Measurements from ENCODE around the gene IRF3. TPM values are rescaled to one million over a fixed set of nuclear protein-coding genes. Genes with fewer than 3 reads are reported as not detected.

IRF3 gene
- total RNA-seq, 1 experiment from 2014 or later = 181 TPM

- Histone ChIP-seq H3K4me1 (replicated peaks; ENCODE audit: insufficient read depth) (no peaks in the 10 kb centered on the region; the same call in 1 of the 2 replicates), H3K9me3 (ENCODE audit: insufficient read depth, low read depth) (no peaks in the 10 kb centered on the region), H3K9me2 (ENCODE audit: insufficient read depth) (no peaks in the 10 kb centered on the region), H4K20me1 (ENCODE audit: insufficient read depth) (peaks cover 49% of the 10 kb centered on the region), H3K27ac (no peak overlapping the region), H3K27me3 (ENCODE audit: insufficient read depth, low read depth) (no peaks in the 10 kb centered on the region), H3K4me3 (no peak overlapping the region), H2AFZ (no peak overlapping the region), H3K4me2 (no peak overlapping the region), H3F3A (ENCODE audit: insufficient read depth, low read depth) (peaks cover 41% of the 10 kb centered on the region), H3K79me2 (ENCODE audit: low read depth) (no peaks in the 10 kb centered on the region), H3K36me3 (ENCODE audit: low read depth) (peaks cover 20% of the 10 kb centered on the region; the same call in 1 of the 2 replicates)
- intact Hi-C loops (cut with micrococcal nuclease; ENCODE audit: unreplicated experiment) = no loop called here
- no peak for DNase-seq
- POLR2A ChIA-PET (ENCODE audit: unreplicated experiment) = no interaction called here
- TF ChIP-seq, protein P1, sequence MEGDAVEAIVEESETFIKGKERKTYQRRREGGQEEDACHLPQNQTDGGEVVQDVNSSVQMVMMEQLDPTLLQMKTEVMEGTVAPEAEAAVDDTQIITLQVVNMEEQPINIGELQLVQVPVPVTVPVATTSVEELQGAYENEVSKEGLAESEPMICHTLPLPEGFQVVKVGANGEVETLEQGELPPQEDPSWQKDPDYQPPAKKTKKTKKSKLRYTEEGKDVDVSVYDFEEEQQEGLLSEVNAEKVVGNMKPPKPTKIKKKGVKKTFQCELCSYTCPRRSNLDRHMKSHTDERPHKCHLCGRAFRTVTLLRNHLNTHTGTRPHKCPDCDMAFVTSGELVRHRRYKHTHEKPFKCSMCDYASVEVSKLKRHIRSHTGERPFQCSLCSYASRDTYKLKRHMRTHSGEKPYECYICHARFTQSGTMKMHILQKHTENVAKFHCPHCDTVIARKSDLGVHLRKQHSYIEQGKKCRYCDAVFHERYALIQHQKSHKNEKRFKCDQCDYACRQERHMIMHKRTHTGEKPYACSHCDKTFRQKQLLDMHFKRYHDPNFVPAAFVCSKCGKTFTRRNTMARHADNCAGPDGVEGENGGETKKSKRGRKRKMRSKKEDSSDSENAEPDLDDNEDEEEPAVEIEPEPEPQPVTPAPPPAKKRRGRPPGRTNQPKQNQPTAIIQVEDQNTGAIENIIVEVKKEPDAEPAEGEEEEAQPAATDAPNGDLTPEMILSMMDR (conservative IDR thresholded peaks at IDR 0.05) = no peak
- TF ChIP-seq EZH2 (IDR thresholded peaks at IDR 0.05; ENCODE audit: low read depth) = no peak
- no TSS peak for BruUV-seq (replicated peaks)
- CTCF ChIA-PET = no interaction called here
These were observed 9.1 kb downstream of the IRF3 start for GRCh38 chr19:49656456-49657109.

GRCh38 chr19:49655570-49656455 is 9.8 kb downstream of the IRF3 start:
- H3K27ac ChIP-seq = no peak overlapping the region
- no peak overlapping the region for H3K4me2 ChIP-seq
- intact Hi-C loops (cut with micrococcal nuclease; ENCODE audit: unreplicated experiment) = no loop called here
- no peaks in the 10 kb centered on the region for H3K27me3 ChIP-seq (ENCODE audit: insufficient read depth, low read depth)
- peaks cover 33% of the 10 kb centered on the region for H3F3A ChIP-seq (ENCODE audit: insufficient read depth, low read depth)
- H3K9me2 ChIP-seq (ENCODE audit: insufficient read depth) = no peaks in the 10 kb centered on the region
- DNase-seq = no peak
- H3K36me3 ChIP-seq (ENCODE audit: low read depth) = peaks cover 20% of the 10 kb centered on the region; the same call in 1 of the 2 replicates
- no peaks in the 10 kb centered on the region for H3K79me2 ChIP-seq (ENCODE audit: low read depth)
- no peaks in the 10 kb centered on the region for H3K9me3 ChIP-seq (ENCODE audit: insufficient read depth, low read depth)
- BruUV-seq (replicated peaks) = no TSS peak
- peaks cover 41% of the 10 kb centered on the region for H4K20me1 ChIP-seq (ENCODE audit: insufficient read depth)
- ChIA-PET POLR2A (ENCODE audit: unreplicated experiment) (no interaction called here), CTCF (no interaction called here)
- no peaks in the 10 kb centered on the region; the same call in 1 of the 2 replicates for H3K4me1 ChIP-seq (replicated peaks; ENCODE audit: insufficient read depth)
- H2AFZ ChIP-seq = no peak overlapping the region
- no peak overlapping the region for H3K4me3 ChIP-seq
- TF ChIP-seq, protein P1 (conservative IDR thresholded peaks at IDR 0.05) = no peak
- no peak for TF ChIP-seq EZH2 (IDR thresholded peaks at IDR 0.05; ENCODE audit: low read depth)

DNA sequence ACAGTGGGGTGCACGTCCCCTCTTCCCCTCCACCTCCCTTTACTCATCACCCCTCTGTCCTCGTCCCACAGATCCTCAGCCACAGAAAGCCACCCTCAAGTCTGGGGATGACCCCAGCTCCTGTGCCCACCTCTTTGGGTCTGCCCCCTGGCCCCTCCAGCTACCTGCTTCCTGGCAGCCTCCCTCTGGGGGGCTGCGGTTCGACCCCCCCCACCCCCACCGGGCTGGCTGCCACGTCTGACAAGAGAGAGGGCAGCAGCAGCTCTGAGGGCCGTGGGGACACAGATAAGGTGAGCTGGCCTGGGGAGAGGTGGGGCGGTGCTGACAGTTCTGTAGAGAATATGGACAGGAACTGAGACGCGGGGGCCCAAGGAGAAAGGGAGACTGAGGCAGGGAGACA is 11.1 kb downstream of the IRF3 start:
- peaks cover 8% of the 10 kb centered on the region; the same call in 1 of the 2 replicates for H3K79me2 ChIP-seq (ENCODE audit: low read depth)
- POLR2A ChIA-PET (ENCODE audit: unreplicated experiment) = interaction anchor here (0.7 kb wide), 1 partner anchor 15 kb away, joined by 5 read pairs; the partner anchor contains the start of gene RRAS
- H3K27me3 ChIP-seq (ENCODE audit: insufficient read depth, low read depth) = no peaks in the 10 kb centered on the region
- H3F3A ChIP-seq (ENCODE audit: insufficient read depth, low read depth) = peaks cover 21% of the 10 kb centered on the region
- H3K9me2 ChIP-seq (ENCODE audit: insufficient read depth) = no peaks in the 10 kb centered on the region
- no peak overlapping the region for H3K27ac ChIP-seq
- DNase-seq = no peak
- no peak overlapping the region for H3K4me2 ChIP-seq
- peaks cover 17% of the 10 kb centered on the region; the same call in 1 of the 2 replicates for H3K36me3 ChIP-seq (ENCODE audit: low read depth)
- no peaks in the 10 kb centered on the region for H3K4me1 ChIP-seq (replicated peaks; ENCODE audit: insufficient read depth)
- H3K4me3 ChIP-seq = no peak overlapping the region
- CTCF ChIA-PET = no interaction called here
- no peaks in the 10 kb centered on the region for H3K9me3 ChIP-seq (ENCODE audit: insufficient read depth, low read depth)
- H2AFZ ChIP-seq = no peak overlapping the region
- H4K20me1 ChIP-seq (ENCODE audit: insufficient read depth) = peaks cover 40% of the 10 kb centered on the region
- intact Hi-C loops (cut with micrococcal nuclease; ENCODE audit: unreplicated experiment) = no loop called here
- no TSS peak for BruUV-seq (replicated peaks)
- TF ChIP-seq, protein P1 (conservative IDR thresholded peaks at IDR 0.05) = no peak
- no peak for TF ChIP-seq EZH2 (IDR thresholded peaks at IDR 0.05; ENCODE audit: low read depth)
